H1 (cell line): ENCODE data around the gene CGB3. TPM values are rescaled to one million over a fixed set of nuclear protein-coding genes. Genes with fewer than 3 reads are reported as not detected.
"Not testable (repeated sequence)": the region's sequence is repeated elsewhere in the genome, so short reads cannot be mapped to it uniquely, and the experiment has no call there.

Experiments used
- CTCF ChIA-PET: fragments of 300-600 bp; sonication (Branson Sonifier 250); formaldehyde crosslinking; loops from one replicate; lab custom pipeline; 2021; ENCODE audit not compliant: partially characterized antibody; lab: Charles Lee
- POLR2A ChIA-PET: fragments of 300-600 bp; sonication (Branson Sonifier 250); formaldehyde crosslinking; loops from one replicate; lab custom pipeline; 2021; ENCODE audit warnings: inconsistent platforms; ENCODE audit not compliant: partially characterized antibody; lab: Charles Lee
- DNase-seq, 2 experiments: peaks; one replicate each; pipeline versions ENCODE4 v3.0.0 to v3.0.0-alpha.2; 2010 to 2022; ENCODE audit warnings: low spot score in 2 of 2, low read depth in 1 of 2, mixed read lengths in 1 of 2
- FAIRE-seq: peaks from 2 replicates; lab custom pipeline; 2011; peaks lifted over from hg19 to GRCh38; lab: Jason Lieb, UNC
- H2AFZ ChIP-seq: 2 replicates; pipeline ENCODE4 v1.8.1; 2012; ENCODE audit warnings: low read length, inconsistent platforms
- H2AK5ac ChIP-seq: 2 replicates; pipeline ENCODE4 v1.6.1; 2013; ENCODE audit warnings: low read depth, low read length
- H2BK120ac ChIP-seq: replicated peaks from 2 replicates; pipeline ENCODE3; 2013; ENCODE audit warnings: low read depth, low read length, inconsistent platforms
- H2BK12ac ChIP-seq: 2 replicates; pipeline ENCODE4 v1.6.1; 2013; ENCODE audit warnings: low read depth, low read length
- H2BK15ac ChIP-seq: 2 replicates; pipeline ENCODE4 v1.6.1; 2013; ENCODE audit warnings: low read length
- H2BK20ac ChIP-seq: 2 replicates; pipeline ENCODE4 v1.6.1; 2013; ENCODE audit warnings: low read length
- H2BK5ac ChIP-seq: 2 replicates; pipeline ENCODE4 v1.6.1; 2013; ENCODE audit warnings: low read depth, low read length
- H3K14ac ChIP-seq: 2 replicates; pipeline ENCODE4 v1.6.1; 2013; ENCODE audit warnings: inconsistent platforms; ENCODE audit not compliant: insufficient read length
- H3K18ac ChIP-seq: 2 replicates; pipeline ENCODE4 v1.6.1; 2013; ENCODE audit warnings: low read length; ENCODE audit errors: extremely low read depth
- H3K23ac ChIP-seq: 2 replicates; pipeline ENCODE4 v1.6.1; 2013; ENCODE audit warnings: inconsistent platforms; ENCODE audit not compliant: insufficient read length
- H3K23me2 ChIP-seq: 2 replicates; pipeline ENCODE4 v1.6.1; 2013; ENCODE audit warnings: low read depth, low read length
- H3K27ac ChIP-seq: 2 replicates; pipeline ENCODE4 v1.6.1; 2011; ENCODE audit warnings: low read depth, low read length, inconsistent platforms
- H3K27me3 ChIP-seq, 4 experiments: replicated peaks in 1 of 4; 1 replicate in 1 of 4; 2 replicates in 3 of 4; pipeline versions ENCODE4 v1.6.1 to v1.8.1; 2011 to 2013; ENCODE audit warnings: low read length in 3 of 4, mild to moderate bottlenecking in 3 of 4, inconsistent platforms in 2 of 4, mixed read lengths in 2 of 4, moderate library complexity in 1 of 4; ENCODE audit not compliant: control insufficient read depth in 3 of 4, insufficient read depth in 3 of 4; ENCODE audit errors: extremely low read depth in 1 of 4
- H3K36me3 ChIP-seq, 4 experiments: 2 replicates each; pipeline versions ENCODE4 v1.6.1 to v1.8.1; 2011 to 2013; ENCODE audit warnings: mild to moderate bottlenecking in 4 of 4, low read length in 3 of 4, moderate library complexity in 2 of 4, control low read depth in 1 of 4, inconsistent platforms in 1 of 4; ENCODE audit not compliant: insufficient read depth in 4 of 4, control insufficient read depth in 2 of 4
- H3K4ac ChIP-seq: replicated peaks from 2 replicates; pipeline ENCODE3; 2013; ENCODE audit warnings: low read length, low read depth, mixed read lengths, inconsistent platforms; ENCODE audit not compliant: insufficient read length
- H3K4me1 ChIP-seq, 4 experiments: replicated peaks in 1 of 4; 1 replicate in 1 of 4; 2 replicates in 3 of 4; pipeline versions ENCODE4 v1.6.1 to v1.8.1; 2011 to 2013; ENCODE audit warnings: low read length in 3 of 4, inconsistent platforms in 2 of 4, mixed read lengths in 1 of 4; ENCODE audit not compliant: insufficient read depth in 4 of 4, control insufficient read depth in 3 of 4
- H3K4me2 ChIP-seq, 2 experiments: 2 replicates each; pipeline versions ENCODE4 v1.6.1 to v1.8.1; 2011 to 2013; ENCODE audit warnings: low read depth in 2 of 2, low read length in 2 of 2, control low read depth in 1 of 2, inconsistent platforms in 1 of 2, mild to moderate bottlenecking in 1 of 2; ENCODE audit not compliant: insufficient read depth in 1 of 2
- H3K4me3 ChIP-seq, 4 experiments: fragments of 200-600, 300-600 bp in 1 of 4; sonication (generic), shearing (Covaris generic), sonication (Bioruptor Twin) in 1 of 4; 2 replicates each; pipeline versions ENCODE4 v1.5.1 to v1.8.1; 2011 to 2016; ENCODE audit warnings: low read length in 4 of 4, low read depth in 3 of 4, control low read depth in 2 of 4, inconsistent platforms in 2 of 4, mild to moderate bottlenecking in 2 of 4, mixed read lengths in 1 of 4, moderate library complexity in 1 of 4; ENCODE audit not compliant: insufficient read depth in 2 of 4; ENCODE audit errors: extremely low read depth in 1 of 4
- H3K56ac ChIP-seq: replicated peaks from 2 replicates; pipeline ENCODE3; 2013; ENCODE audit warnings: low read depth, mild to moderate bottlenecking, mixed read lengths, low read length, inconsistent platforms; ENCODE audit not compliant: insufficient read length
- H3K79me1 ChIP-seq: 2 replicates; pipeline ENCODE4 v1.6.1; 2013; ENCODE audit warnings: low read depth, low read length, control low read depth
- H3K79me2 ChIP-seq, 2 experiments: 2 replicates each; pipeline versions ENCODE4 v1.6.1 to v1.8.1; 2012 to 2013; ENCODE audit warnings: low read length in 2 of 2, mild to moderate bottlenecking in 2 of 2, inconsistent platforms in 1 of 2; ENCODE audit not compliant: insufficient read depth in 2 of 2, control insufficient read depth in 1 of 2
- H3K9ac ChIP-seq, 4 experiments: replicated peaks in 1 of 4; 1 replicate in 1 of 4; 2 replicates in 3 of 4; pipeline versions ENCODE4 v1.6.1 to v1.8.1; 2011 to 2013; ENCODE audit warnings: low read depth in 3 of 4, low read length in 3 of 4, control low read depth in 2 of 4, mild to moderate bottlenecking in 2 of 4, moderate library complexity in 2 of 4, inconsistent platforms in 1 of 4; ENCODE audit errors: extremely low read depth in 1 of 4
- H3K9me3 ChIP-seq, 2 experiments: 2 replicates each; pipeline versions ENCODE4 v1.6.1 to v1.8.1; 2012 to 2013; ENCODE audit warnings: mild to moderate bottlenecking in 2 of 2, moderate library complexity in 2 of 2, control low read depth in 1 of 2, inconsistent platforms in 1 of 2, low read depth in 1 of 2, low read length in 1 of 2, mixed read lengths in 1 of 2; ENCODE audit not compliant: insufficient read depth in 2 of 2
- H4K20me1 ChIP-seq, 2 experiments: replicated peaks in 1 of 2; 2 replicates each; pipeline versions ENCODE3 to v1.8.1; 2011 to 2013; ENCODE audit warnings: inconsistent platforms in 2 of 2, low read length in 2 of 2, mild to moderate bottlenecking in 1 of 2; ENCODE audit not compliant: insufficient read depth in 2 of 2, control insufficient read depth in 1 of 2
- H4K5ac ChIP-seq: 2 replicates; pipeline ENCODE4 v1.6.1; 2013; ENCODE audit warnings: low read length, low read depth, mixed read lengths, inconsistent platforms; ENCODE audit not compliant: insufficient read length
- H4K8ac ChIP-seq: 2 replicates; pipeline ENCODE4 v1.8.0; 2013; ENCODE audit warnings: mild to moderate bottlenecking, moderate library complexity, low read length, inconsistent platforms; ENCODE audit not compliant: insufficient read depth; ENCODE audit errors: extremely low read depth
- H4K91ac ChIP-seq: replicated peaks from 2 replicates; pipeline ENCODE3; 2013; ENCODE audit warnings: low read length, mixed read lengths, inconsistent platforms; ENCODE audit not compliant: insufficient read length
- WGBS, 2 experiments: shearing (Covaris generic) in 1 of 2; methylation state at CpG; one replicate each; pipeline versions ENCODE4 v1.1.6 to v1.1.7; 2013 to 2015; ENCODE audit warnings: low lambda C conversion rate in 2 of 2, mixed read lengths in 2 of 2, inconsistent platforms in 1 of 2, low coverage in 1 of 2, missing lambda C conversion rate in 1 of 2; ENCODE audit not compliant: insufficient replicate concordance in 2 of 2, insufficient coverage in 1 of 2, insufficient read length in 1 of 2; ENCODE audit errors: extremely low coverage in 1 of 2, missing lambda C conversion rate in 1 of 2; 5-methylcytosine and 5-hydroxymethylcytosine counted together
- long read RNA-seq, 2 experiments: library from RNA in 1 of 2; library from capped mRNA in 1 of 2; stranded (forward); transcript quantifications; one replicate each; pipeline ENCODE4 v2.0.0, GENCODE V29; 2021; ENCODE audit warnings: inconsistent platforms in 1 of 2
- polyA minus RNA-seq, 3 experiments: library from RNA; depleted of rRNA, polyadenylated mRNA; stranded (reverse); fragments of >200 nt; gene quantifications; 1 replicate in 2 of 3; 2 replicates in 1 of 3; pipeline ENCODE4 v1.2.3, GENCODE V29; 2011
- polyA plus RNA-seq, 7 experiments: library from polyadenylated mRNA; depleted of rRNA in 3 of 7; stranded (reverse) in 5 of 7; unstranded in 2 of 7; fragments of >200 nt in 5 of 7; fragments of 200-250 nt in 2 of 7; gene quantifications; 1 replicate in 5 of 7; 2 replicates in 1 of 7; 4 replicates in 1 of 7; pipeline versions ENCODE4 v1.2.1 to v1.2.3, GENCODE V29; 2011 to 2013; ENCODE audit warnings: missing spikeins in 2 of 7, mixed read lengths in 2 of 7
- total RNA-seq: library from RNA; stranded (reverse); fragmentation: NEBNext Ultra II Directional; extraction: Animal tissue kit (Norgen Biotek cat#: 25700); gene quantifications from 2 replicates; pipeline ENCODE4 v1.2.1, GENCODE V29; 2021

The CGB3 gene
- total RNA-seq = not detected in 2 replicates
- polyA plus RNA-seq (2011; rRNA removed) = 0.09 TPM in 1 of 2 replicates, not detected in the other
- polyA plus RNA-seq (2011; cell fraction: cytosol; rRNA removed) = not detected
- polyA plus RNA-seq (2011; cell fraction: nucleus; rRNA removed) = not detected
- polyA plus RNA-seq (2012, experiment 1 of 2) = not detected in 4 replicates
- 0.50 TPM for polyA plus RNA-seq (2012, experiment 2 of 2)
- polyA plus RNA-seq (2013, experiment 1 of 2) = 0.12 TPM
- polyA plus RNA-seq (2013, experiment 2 of 2) = not detected
- not detected in 2 replicates for polyA minus RNA-seq (2011; rRNA and poly(A)+ RNA removed)
- not detected for polyA minus RNA-seq (2011; cell fraction: cytosol; rRNA and poly(A)+ RNA removed)
- not detected for polyA minus RNA-seq (2011; cell fraction: nucleus; rRNA and poly(A)+ RNA removed)
- long read RNA-seq, experiment 1 = 0 reads
- long read RNA-seq, experiment 2 = 0 reads

DNA sequence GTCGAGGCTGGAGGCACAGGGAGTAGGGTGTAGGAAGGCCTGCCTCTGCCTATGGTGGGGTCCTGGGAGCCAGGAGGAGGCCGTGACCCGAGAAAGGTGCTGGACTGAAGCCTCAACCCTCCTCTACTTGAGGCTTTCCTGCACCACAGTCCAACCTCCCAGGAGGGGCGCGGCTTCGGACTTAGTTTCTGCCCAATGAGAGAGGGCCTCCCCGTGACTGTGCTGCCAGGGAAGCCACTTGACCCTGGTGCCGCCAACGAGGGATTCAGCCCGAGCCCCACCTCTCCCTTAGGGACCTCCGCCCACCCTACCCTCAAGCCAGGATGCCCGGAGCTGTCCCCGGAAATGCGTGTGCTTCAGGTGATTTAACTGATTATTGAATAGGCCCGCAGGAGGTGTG lies at the start of gene CGB3:
CGB3 (minus strand) TSS at position 101 of the 400 bp plus-strand sequence. CDS start 362 bp downstream, outside the sequence.
- FAIRE-seq, H2BK20ac ChIP-seq, DNase-seq, H2AFZ ChIP-seq, H3K79me1 ChIP-seq, H4K91ac ChIP-seq, H3K79me2 ChIP-seq, H3K4me2 ChIP-seq, H3K9ac ChIP-seq, H2AK5ac ChIP-seq, H4K5ac ChIP-seq, H3K36me3 ChIP-seq, H3K14ac ChIP-seq, CTCF ChIA-PET, H3K56ac ChIP-seq, POLR2A ChIA-PET, H3K18ac ChIP-seq, H3K4me1 ChIP-seq, H2BK15ac ChIP-seq, H2BK5ac ChIP-seq, H3K23ac ChIP-seq, H2BK120ac ChIP-seq, H4K20me1 ChIP-seq, H2BK12ac ChIP-seq, H3K27me3 ChIP-seq, H3K9me3 ChIP-seq, H3K4me3 ChIP-seq, H3K27ac ChIP-seq, H4K8ac ChIP-seq, H3K23me2 ChIP-seq, H3K4ac ChIP-seq: not testable (repeated sequence)
- WGBS, 2 experiments = 100% methylated on average over 1 of the region's 15 CpGs; no CpG with 5 or more reads in 1 of the 2 experiments
